GM19351 (cell line): Measurements from ENCODE around the gene THAP7.
"Not testable (repeated sequence)": the region's sequence is repeated elsewhere in the genome, so short reads cannot be mapped to it uniquely, and the experiment has no call there.

ENCODE experiments used
- ATAC-seq: cut with Tn5 transposase; IDR thresholded peaks from one replicate; pipeline ENCODE4 v1.9.1; 2021; ENCODE audit warnings: mild to moderate bottlenecking, moderate library complexity; ENCODE audit not compliant: unreplicated experiment

The THAP7 gene

GRCh38 chr22:20979940-20980453, 21.9 kb downstream of the THAP7 start:
- ATAC-seq: no peak

- ATAC-seq: no peak
These were observed 22.6 kb downstream of the THAP7 start for GRCh38 chr22:20979243-20979809.

GRCh38 chr22:20978419-20978818, 23.5 kb downstream of the THAP7 start:
- ATAC-seq: no peak

- ATAC-seq: no peak
These were observed 24.3 kb downstream of the THAP7 start for GRCh38 chr22:20977516-20978170.

- ATAC-seq: no peak
These were observed 24.9 kb downstream of the THAP7 start for GRCh38 chr22:20977019-20977418.

GRCh38 chr22:20976291-20976877, 25.5 kb downstream of the THAP7 start:
- ATAC-seq: no peak

- ATAC-seq: no peak
These were observed 26.2 kb downstream of the THAP7 start for GRCh38 chr22:20975541-20976290.

- ATAC-seq: no peak
These were observed 27.5 kb downstream of the THAP7 start for GRCh38 chr22:20974336-20974955.

GRCh38 chr22:20973634-20974286, 28.2 kb downstream of the THAP7 start:
- ATAC-seq: no peak

GRCh38 chr22:20972933-20973577, 28.9 kb downstream of the THAP7 start:
- ATAC-seq: no peak

- ATAC-seq: not testable (repeated sequence)
These were observed 29.8 kb downstream of the THAP7 start for GRCh38 chr22:20972014-20972694.

- no peak for ATAC-seq
These were observed 30.8 kb downstream of the THAP7 start for GRCh38 chr22:20970939-20971657.

- no peak for ATAC-seq
These were observed 33.5 kb downstream of the THAP7 start for GRCh38 chr22:20968281-20968977.

GRCh38 chr22:20967697-20968211, 34.2 kb downstream of the THAP7 start:
- ATAC-seq: no peak

- no peak for ATAC-seq
These were observed 34.8 kb downstream of the THAP7 start, which contains the start of gene AIFM3 for GRCh38 chr22:20966883-20967696. Gene AIFM3, plus strand, starts transcription at chr22:20967255. Its CDS starts 690 bp downstream, at chr22:20967945.

GRCh38 chr22:20965888-20966855, 35.7 kb downstream of the THAP7 start:
- no peak for ATAC-seq
